ENCODE results near the gene ARID5B. TPM values are rescaled to one million over a fixed set of nuclear protein-coding genes. Genes with fewer than 3 reads are reported as not detected.

Gene ARID5B
- total and polyA plus RNA-seq, 2 donors (not counting 1 experiment from before 2014, with no cell fraction given), result 22.4 to 237 TPM

- Mint-ChIP-seq H3K27ac (peak overlapping the region; percentile 84), H3K9me3 (ENCODE audit: insufficient read depth) (no peaks in the 10 kb centered on the region), H3K4me1 (peaks cover 82% of the 10 kb centered on the region), H3K27me3 (no peaks in the 10 kb centered on the region), H3K4me3 (peak overlapping the region; percentile 54)
- CTCF ChIA-PET, result interaction anchor here (0.5 to 1.5 kb wide), 4 partner anchors 36 to 53 kb away, joined by 3 to 5 read pairs (median 4); no protein-coding TSS in a partner anchor
- H3K4me1 ChIP-seq (ENCODE audit: control insufficient read depth in 2 of 2, insufficient read depth in 2 of 2, low read length in 2 of 2), result peaks cover 79 to 82% of the 10 kb centered on the region in 2 donors
- no peak overlapping the region for H2AFZ ChIP-seq (ENCODE audit: insufficient read depth, low read depth, low read length, poor library complexity, severe bottlenecking)
- ATAC-seq (ENCODE audit: low read depth) (no peak), DNase-seq (peak; percentile 21)
- 100% methylated on average over 1 of the region's 3 CpGs for WGBS (ENCODE audit: insufficient coverage)
- intact Hi-C loops (cut with micrococcal nuclease), result loop anchor here (2.0 kb wide), 1 partner anchor 19 kb away; no protein-coding TSS in a partner anchor
- H3K4me3 ChIP-seq (ENCODE audit: control extremely low read depth in 1 of 5, extremely low read depth in 1 of 5, insufficient read depth in 1 of 5, low read depth in 2 of 5, low read length in 4 of 5), result no peak overlapping the region
- no peaks in the 10 kb centered on the region for H3K9me3 ChIP-seq (ENCODE audit: control extremely low read depth in 1 of 3, control insufficient read depth in 2 of 3, insufficient read depth in 1 of 3, low read length in 2 of 3)
- peaks cover 1 to 25% of the 10 kb centered on the region in 2 experiments for H3K36me3 ChIP-seq (replicated peaks in 1 of 2; ENCODE audit: control extremely low read depth in 1 of 2, control insufficient read depth in 1 of 2, extremely low read depth in 1 of 2, insufficient read depth in 2 of 2, low read length in 1 of 2)
- no peak overlapping the region for H3K9ac ChIP-seq (ENCODE audit: low read length)
- peak overlapping the region; percentile 63 to 92 for H3K27ac ChIP-seq (ENCODE audit: low read length in 2 of 2)
- H3K4me2 ChIP-seq (replicated peaks; ENCODE audit: low read depth, low read length, poor library complexity, severe bottlenecking), result peak overlapping the region; percentile 46
- POLR2A ChIA-PET, result interaction anchor here (0.7 kb wide), 1 partner anchor 38 kb away, joined by 4 read pairs; no protein-coding TSS in a partner anchor
- H3K79me2 ChIP-seq (ENCODE audit: control insufficient read depth, insufficient read depth, low read length), result peaks cover 95% of the 10 kb centered on the region
- H4K20me1 ChIP-seq (ENCODE audit: control insufficient read depth, insufficient read depth, low read length, poor library complexity, severe bottlenecking), result no peaks in the 10 kb centered on the region
- TF ChIP-seq EZH2 (IDR thresholded peaks at IDR 0.05; ENCODE audit: borderline replicate concordance, insufficient read depth, low read depth, low read length, poor library complexity, severe bottlenecking), result no peak
- TF ChIP-seq, protein P1, sequence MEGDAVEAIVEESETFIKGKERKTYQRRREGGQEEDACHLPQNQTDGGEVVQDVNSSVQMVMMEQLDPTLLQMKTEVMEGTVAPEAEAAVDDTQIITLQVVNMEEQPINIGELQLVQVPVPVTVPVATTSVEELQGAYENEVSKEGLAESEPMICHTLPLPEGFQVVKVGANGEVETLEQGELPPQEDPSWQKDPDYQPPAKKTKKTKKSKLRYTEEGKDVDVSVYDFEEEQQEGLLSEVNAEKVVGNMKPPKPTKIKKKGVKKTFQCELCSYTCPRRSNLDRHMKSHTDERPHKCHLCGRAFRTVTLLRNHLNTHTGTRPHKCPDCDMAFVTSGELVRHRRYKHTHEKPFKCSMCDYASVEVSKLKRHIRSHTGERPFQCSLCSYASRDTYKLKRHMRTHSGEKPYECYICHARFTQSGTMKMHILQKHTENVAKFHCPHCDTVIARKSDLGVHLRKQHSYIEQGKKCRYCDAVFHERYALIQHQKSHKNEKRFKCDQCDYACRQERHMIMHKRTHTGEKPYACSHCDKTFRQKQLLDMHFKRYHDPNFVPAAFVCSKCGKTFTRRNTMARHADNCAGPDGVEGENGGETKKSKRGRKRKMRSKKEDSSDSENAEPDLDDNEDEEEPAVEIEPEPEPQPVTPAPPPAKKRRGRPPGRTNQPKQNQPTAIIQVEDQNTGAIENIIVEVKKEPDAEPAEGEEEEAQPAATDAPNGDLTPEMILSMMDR (IDR thresholded peaks at IDR 0.05), result no peak
- H3K27me3 ChIP-seq (replicated peaks in 1 of 4; ENCODE audit: control extremely low read depth in 1 of 4, control insufficient read depth in 3 of 4, insufficient read depth in 4 of 4, low read length in 3 of 4), result no peaks in the 10 kb centered on the region
These were observed 38.4 kb downstream of the ARID5B start for GRCh38 chr10:61939902-61940301.

- H3K4me1 Mint-ChIP-seq, result peaks cover 77% of the 10 kb centered on the region
- peak overlapping the region; percentile 29 for H3K9ac ChIP-seq (ENCODE audit: low read length)
These were observed 39.7 kb downstream of the ARID5B start for GRCh38 chr10:61941202-61941681.

More at GRCh38 chr10:61941202-61941681, 39.7 kb downstream of the ARID5B start:
- Histone ChIP-seq H3K79me2 (ENCODE audit: control insufficient read depth, insufficient read depth, low read length) (peaks cover 93% of the 10 kb centered on the region), H3K27ac (ENCODE audit: low read length in 2 of 2) (peak overlapping the region; percentile 86 to 91), H3K4me3 (ENCODE audit: control extremely low read depth in 1 of 5, extremely low read depth in 1 of 5, insufficient read depth in 1 of 5, low read depth in 2 of 5, low read length in 4 of 5) (peak overlapping the region in 2 of 5 experiments; percentile 10 to 30), H3K4me2 (replicated peaks; ENCODE audit: low read depth, low read length, poor library complexity, severe bottlenecking) (peak overlapping the region; percentile 59), H3K27me3 (replicated peaks in 1 of 4; ENCODE audit: control extremely low read depth in 1 of 4, control insufficient read depth in 3 of 4, insufficient read depth in 4 of 4, low read length in 3 of 4) (no peaks in the 10 kb centered on the region), H4K20me1 (ENCODE audit: control insufficient read depth, insufficient read depth, low read length, poor library complexity, severe bottlenecking) (no peaks in the 10 kb centered on the region), H2AFZ (ENCODE audit: insufficient read depth, low read depth, low read length, poor library complexity, severe bottlenecking) (peak overlapping the region; percentile 24), H3K36me3 (replicated peaks in 1 of 2; ENCODE audit: control extremely low read depth in 1 of 2, control insufficient read depth in 1 of 2, extremely low read depth in 1 of 2, insufficient read depth in 2 of 2, low read length in 1 of 2) (peaks cover 1 to 30% of the 10 kb centered on the region in 2 experiments), H3K4me1 (ENCODE audit: control insufficient read depth in 2 of 2, insufficient read depth in 2 of 2, low read length in 2 of 2) (peaks cover 80 to 84% of the 10 kb centered on the region in 2 donors), H3K9me3 (ENCODE audit: control extremely low read depth in 1 of 3, control insufficient read depth in 2 of 3, insufficient read depth in 1 of 3, low read length in 2 of 3) (no peaks in the 10 kb centered on the region)
- Mint-ChIP-seq H3K27ac (peak overlapping the region; percentile 83), H3K9me3 (ENCODE audit: insufficient read depth) (no peaks in the 10 kb centered on the region), H3K4me3 (peak overlapping the region; percentile 63), H3K27me3 (no peaks in the 10 kb centered on the region)
- intact Hi-C loops (cut with micrococcal nuclease), result loop anchor here (1.0 to 2.0 kb wide), 4 partner anchors 18 to 59 kb away; no protein-coding TSS in a partner anchor
- ATAC-seq (ENCODE audit: low read depth) (peak; percentile 64), DNase-seq (peak; percentile 86)
- TF ChIP-seq EZH2 (IDR thresholded peaks at IDR 0.05; ENCODE audit: borderline replicate concordance, insufficient read depth, low read depth, low read length, poor library complexity, severe bottlenecking), result no peak
- TF ChIP-seq, protein P1 (IDR thresholded peaks at IDR 0.05), result no peak
- ChIA-PET CTCF (interaction anchor here (0.9 to 2.0 kb wide), 2 partner anchors 37 to 97 kb away, joined by 3 to 6 read pairs; no protein-coding TSS in a partner anchor), POLR2A (interaction anchor here (0.7 kb wide), 2 partner anchors 47 to 1706 kb away, joined by 3 read pairs; no protein-coding TSS in a partner anchor)
- 0% methylated on average over 2 of the region's 4 CpGs for WGBS (ENCODE audit: insufficient coverage)

Data from B cell (primary cell).